BJ (cell line): ENCODE measurements around the gene ADAMTS14. TPM values are rescaled to one million over a fixed set of nuclear protein-coding genes. Genes with fewer than 3 reads are reported as not detected.

Experiments
- CTCF ChIA-PET: fragments of 350-600 bp; formaldehyde crosslinking; extraction: SDS; loops from one replicate; lab custom pipeline; 2021; ENCODE audit warnings: antibody characterized with exemption, inconsistent platforms; lab: Yijun Ruan, JAX
- POLR2A ChIA-PET: fragments of 300-600 bp; sonication (Branson Sonifier 250); formaldehyde crosslinking; extraction: SDS; loops from one replicate; lab custom pipeline; 2021; ENCODE audit warnings: antibody characterized with exemption; lab: Charles Lee
- DNase-seq: peaks from one replicate; pipeline ENCODE4 v3.0.0-alpha.2; 2011; ENCODE audit warnings: low read depth
- H3K27me3 ChIP-seq: 2 replicates; pipeline ENCODE4 v1.6.0; 2011; ENCODE audit warnings: low read length; ENCODE audit not compliant: control insufficient read depth, insufficient read depth
- H3K36me3 ChIP-seq: 2 replicates; pipeline ENCODE4 v1.5.1; 2011; ENCODE audit warnings: low read length; ENCODE audit not compliant: control insufficient read depth, insufficient read depth
- H3K4me3 ChIP-seq: 2 replicates; pipeline ENCODE4 v1.5.1; 2011; ENCODE audit warnings: low read depth, mild to moderate bottlenecking, control low read depth, low read length
- CTCF ChIP-seq: IDR thresholded peaks from 2 replicates; pipeline ENCODE4 v1.5.1; 2011; ENCODE audit warnings: low read depth, mild to moderate bottlenecking, control low read depth, inconsistent platforms, low read length, moderate library complexity; ENCODE audit not compliant: insufficient read depth
- polyA plus RNA-seq: library from polyadenylated mRNA; depleted of rRNA; stranded (reverse); fragments of >200 nt; gene quantifications from 2 replicates; pipeline ENCODE4 v1.2.3, GENCODE V29; 2011

ADAMTS14 gene
- polyA plus RNA-seq, 1 experiment = 3.3 TPM

- Histone ChIP-seq H3K4me3 (no peak overlapping the region), H3K27me3 (no peaks in the 10 kb centered on the region; the same call in 1 of the 2 replicates), H3K36me3 (no peaks in the 10 kb centered on the region)
- DNase-seq = no peak
- TF ChIP-seq CTCF = no peak
- POLR2A ChIA-PET = no interaction called here
- CTCF ChIA-PET = interaction anchor here (2.1 to 2.3 kb wide), 2 partner anchors 88 to 119 kb away, joined by 6 to 8 read pairs; no protein-coding TSS in a partner anchor
Measured at GRCh38 chr10:70669732-70670317, 2.5 kb upstream of the ADAMTS14 start.

GRCh38 chr10:70671619-70672164 is 614 bp upstream of the ADAMTS14 start:
- POLR2A ChIA-PET = no interaction called here
- Histone ChIP-seq H3K36me3 (no peaks in the 10 kb centered on the region), H3K4me3 (peak overlapping the region; percentile 52), H3K27me3 (no peaks in the 10 kb centered on the region; the same call in 1 of the 2 replicates)
- no peak for DNase-seq
- peak; percentile 31 for TF ChIP-seq CTCF
- CTCF ChIA-PET = no interaction called here

- DNase-seq = peak; percentile 64
- H3K4me3 ChIP-seq = peak overlapping the region; percentile 52
- no peak for TF ChIP-seq CTCF
- no peaks in the 10 kb centered on the region; the same call in 1 of the 2 replicates for H3K27me3 ChIP-seq
- H3K36me3 ChIP-seq = no peaks in the 10 kb centered on the region
- CTCF ChIA-PET = interaction anchor here (0.7 to 1.0 kb wide), 4 partner anchors 11 to 122 kb away, joined by 3 to 4 read pairs (median 3); no protein-coding TSS in a partner anchor
- POLR2A ChIA-PET = interaction anchor here (0.6 to 0.9 kb wide), 2 partner anchors 8 to 16 kb away, joined by 3 to 4 read pairs; no protein-coding TSS in a partner anchor
Measured at GRCh38 chr10:70673043-70673928, 980 bp downstream of the ADAMTS14 start.

GRCh38 chr10:70673929-70674559 is 1.7 kb downstream of the ADAMTS14 start:
- Histone ChIP-seq H3K36me3 (no peaks in the 10 kb centered on the region), H3K4me3 (no peak overlapping the region), H3K27me3 (no peaks in the 10 kb centered on the region; the same call in 1 of the 2 replicates)
- ChIA-PET POLR2A (interaction anchor here (0.6 to 0.9 kb wide), 2 partner anchors 9 to 17 kb away, joined by 3 to 4 read pairs; no protein-coding TSS in a partner anchor), CTCF (interaction anchor here (0.7 to 1.0 kb wide), 5 partner anchors 11 to 122 kb away, joined by 3 to 6 read pairs (median 3); no protein-coding TSS in a partner anchor)
- no peak for TF ChIP-seq CTCF
- DNase-seq = no peak
